Naive thymus-derived CD4-positive, alpha-beta T cell (primary cell): ENCODE measurements around the gene ACSL6. TPM values are rescaled to one million over a fixed set of nuclear protein-coding genes. Genes with fewer than 3 reads are reported as not detected.

Experiments used
- ATAC-seq: fragments of 150-1000 bp; cut with Tn5 transposase; 2 replicates; pipeline ENCODE4 v1.10.0; 2021; ENCODE audit warnings: mild to moderate bottlenecking, moderate library complexity
- CTCF ChIA-PET: fragments of 350-600 bp; sonication (Branson Sonifier 250); formaldehyde crosslinking; loops from one replicate; lab custom pipeline; 2021; ENCODE audit warnings: antibody characterized with exemption; lab: Charles Lee
- POLR2A ChIA-PET: fragments of 350-600 bp; sonication (Branson Sonifier 250); formaldehyde crosslinking; loops from one replicate; lab custom pipeline; 2021; ENCODE audit warnings: antibody characterized with exemption, inconsistent platforms; lab: Charles Lee
- DNase-seq, 9 donors: peaks; one replicate each; pipeline versions ENCODE4 v3.0.0 to v3.0.0-alpha.2; 2020 to 2022; ENCODE audit warnings: mixed read lengths in 1 of 9
- H3K27ac ChIP-seq: one replicate; pipeline ENCODE4 v1.7.0; 2013; ENCODE audit warnings: mild to moderate bottlenecking, low read depth, low read length, moderate library complexity
- H3K27me3 ChIP-seq, 2 donors: one replicate each; pipeline ENCODE4 v1.7.0; 2013; ENCODE audit warnings: low read length in 2 of 2, mild to moderate bottlenecking in 2 of 2, moderate library complexity in 2 of 2; ENCODE audit not compliant: control insufficient read depth in 2 of 2, insufficient read depth in 2 of 2
- H3K36me3 ChIP-seq, 3 experiments: 1 replicate in 2 of 3; 2 replicates in 1 of 3; pipeline ENCODE4 v1.7.0; 2013; ENCODE audit warnings: low read length in 3 of 3, mild to moderate bottlenecking in 3 of 3, moderate library complexity in 1 of 3; ENCODE audit not compliant: insufficient read depth in 3 of 3, control insufficient read depth in 2 of 3
- H3K4me1 ChIP-seq, 2 donors: one replicate each; pipeline ENCODE4 v1.7.0; 2013; ENCODE audit warnings: low read length in 2 of 2, mild to moderate bottlenecking in 2 of 2, moderate library complexity in 1 of 2; ENCODE audit not compliant: control insufficient read depth in 2 of 2, insufficient read depth in 2 of 2
- H3K4me3 ChIP-seq: 2 replicates; pipeline ENCODE4 v1.7.0; 2013; ENCODE audit warnings: mild to moderate bottlenecking, low read length
- H3K9me3 ChIP-seq, 3 experiments: 1 replicate in 2 of 3; 2 replicates in 1 of 3; pipeline ENCODE4 v1.7.0; 2013; ENCODE audit warnings: low read length in 3 of 3; ENCODE audit not compliant: control insufficient read depth in 2 of 3
- H3K27ac Mint-ChIP-seq, 9 donors: one replicate each; pipeline ENCODE4 v1.8.0; 2020 to 2022; ENCODE audit warnings: mixed read lengths in 9 of 9, mild to moderate bottlenecking in 8 of 9, moderate library complexity in 5 of 9, inconsistent platforms in 2 of 9
- H3K27me3 Mint-ChIP-seq, 5 donors: one replicate each; pipeline ENCODE4 v1.8.0; 2021 to 2022; ENCODE audit warnings: mixed read lengths in 5 of 5, mild to moderate bottlenecking in 1 of 5
- H3K36me3 Mint-ChIP-seq, 5 donors: one replicate each; pipeline ENCODE4 v1.8.0; 2020 to 2022; ENCODE audit warnings: mixed read lengths in 5 of 5, mild to moderate bottlenecking in 3 of 5, inconsistent platforms in 1 of 5
- H3K4me1 Mint-ChIP-seq, 7 donors: one replicate each; pipeline ENCODE4 v1.8.0; 2020 to 2022; ENCODE audit warnings: mixed read lengths in 7 of 7, mild to moderate bottlenecking in 3 of 7, inconsistent platforms in 1 of 7
- H3K4me3 Mint-ChIP-seq, 10 donors: one replicate each; pipeline ENCODE4 v1.8.0; 2020 to 2022; ENCODE audit warnings: mild to moderate bottlenecking in 10 of 10, mixed read lengths in 10 of 10, moderate library complexity in 6 of 10, inconsistent platforms in 2 of 10
- H3K9me3 Mint-ChIP-seq, 11 donors: one replicate each; pipeline ENCODE4 v1.8.0; 2020 to 2022; ENCODE audit warnings: mixed read lengths in 11 of 11, mild to moderate bottlenecking in 4 of 11, inconsistent platforms in 1 of 11, moderate library complexity in 1 of 11
- intact Hi-C, 2 donors: fragments of 100-400 bp; cut with micrococcal nuclease; formaldehyde crosslinking; loops; one replicate each; pipeline ENCODE4 v1.15.1; 2023
- polyA plus RNA-seq, 2 donors: library from polyadenylated mRNA; unstranded; fragments of 300-500 nt; fragmentation: Illumina TruSeq; gene quantifications; one replicate each; pipeline ENCODE4 v1.2.3, GENCODE V29; 2021
- total RNA-seq, 6 experiments: library from RNA in 5 of 6; stranded (reverse) in 5 of 6; gene quantifications; 1 replicate in 5 of 6; 2 replicates in 1 of 6; pipeline ENCODE4 v1.2.3 and lab custom pipeline; 2021 to 2026

Gene ACSL6
- total and polyA plus RNA-seq, 7 experiments from 2014 or later: 13.6 to 42.8 (median 22.2) TPM

DNA sequence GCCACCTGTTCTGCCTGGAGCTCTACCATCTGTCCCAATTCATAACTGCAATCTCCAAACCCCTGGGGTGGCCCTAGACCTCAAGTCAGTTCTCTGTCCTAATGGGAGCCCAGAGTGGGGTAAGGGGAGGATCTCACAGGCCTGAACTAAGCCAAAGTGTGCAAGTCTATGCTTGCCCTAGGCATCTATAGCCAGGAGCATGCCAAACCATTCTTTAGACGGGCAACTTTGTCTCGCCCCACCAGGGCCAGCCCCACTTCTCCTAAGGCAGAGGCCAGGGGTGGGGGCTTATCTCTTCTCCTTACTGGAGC is 3.3 kb downstream of the ACSL6 start:
- CTCF ChIA-PET: interaction anchor here (0.8 to 7.2 kb wide), 26 partner anchors 9 to 627 kb away, joined by 3 to 220 read pairs (median 4); partner anchors contain the start of gene FNIP1
- Mint-ChIP-seq H3K36me3 (peaks cover 0 to 3% (median 0%) of the 10 kb centered on the region in 5 donors), H3K27ac (peak overlapping the region in 2 of 9 donors; percentile 26 to 43), H3K27me3 (peaks cover 6 to 51% (median 19%) of the 10 kb centered on the region in 5 donors), H3K4me3 (peak overlapping the region in 1 of 10 donors; percentile 3), H3K4me1 (peaks cover 15 to 37% (median 17%) of the 10 kb centered on the region in 7 donors), H3K9me3 (peaks cover 0 to 2% (median 0%) of the 10 kb centered on the region in 11 donors)
- Histone ChIP-seq H3K9me3 (no peaks in the 10 kb centered on the region), H3K27me3 (no peaks in the 10 kb centered on the region), H3K4me3 (no peak overlapping the region), H3K27ac (no peak overlapping the region), H3K36me3 (no peaks in the 10 kb centered on the region), H3K4me1 (peaks cover 0 to 7% of the 10 kb centered on the region in 2 donors)
- no peak for DNase-seq
- ATAC-seq: no peak
- intact Hi-C loops: loop anchor here (1.0 to 10.0 kb wide), 10 partner anchors 55 to 585 kb away; partner anchors contain the start of gene FNIP1 (in 1 of the 2)
- POLR2A ChIA-PET: interaction anchor here (0.7 to 2.4 kb wide), 7 partner anchors 34 to 419 kb away, joined by 3 to 13 read pairs (median 3); no protein-coding TSS in a partner anchor

DNA sequence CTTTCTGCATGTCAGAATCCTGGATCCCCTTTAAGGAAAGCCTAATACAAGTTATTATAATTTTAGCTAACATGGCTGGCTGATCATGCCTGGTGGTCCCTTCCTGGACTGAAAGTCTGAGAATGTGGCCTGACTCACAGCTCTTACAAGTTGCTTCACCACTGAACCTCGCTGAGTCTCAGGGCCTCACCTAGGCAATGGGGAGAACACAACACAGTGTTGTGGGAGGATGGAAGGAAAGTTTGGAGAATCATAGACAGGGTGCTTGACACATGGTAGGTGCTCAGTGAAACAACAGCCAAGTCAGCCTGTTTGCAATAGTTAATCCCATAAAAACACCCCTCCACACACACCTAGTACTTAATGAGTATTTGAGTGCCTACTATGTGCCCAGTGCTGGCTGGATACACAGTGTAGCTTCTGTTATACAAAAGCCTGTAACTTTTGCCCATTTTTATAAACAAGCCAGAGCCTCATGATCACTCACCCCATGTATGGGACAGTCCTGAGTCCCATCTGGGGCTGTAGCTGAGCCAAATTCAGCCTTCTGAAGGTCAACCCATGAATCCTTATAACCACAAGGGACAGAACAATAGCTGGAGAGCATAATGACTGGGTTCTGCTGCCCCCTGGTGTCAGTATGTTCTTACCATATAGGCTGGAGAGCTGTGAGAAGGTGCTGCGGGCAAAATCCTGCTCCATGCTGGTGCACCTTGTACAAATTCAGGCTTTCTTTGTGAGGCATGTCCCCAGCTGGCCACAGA is 3.9 kb downstream of the ACSL6 start:
- Histone ChIP-seq H3K36me3 (no peaks in the 10 kb centered on the region), H3K4me3 (no peak overlapping the region), H3K9me3 (no peaks in the 10 kb centered on the region), H3K4me1 (peaks cover 3 to 7% of the 10 kb centered on the region in 2 donors), H3K27me3 (no peaks in the 10 kb centered on the region), H3K27ac (no peak overlapping the region)
- DNase-seq: peak; percentile 47 to 73 (median 64)
- ChIA-PET CTCF (interaction anchor here (0.5 to 7.2 kb wide), 36 partner anchors 8 to 1179 kb away, joined by 3 to 220 read pairs (median 4); partner anchors contain the start of gene FNIP1), POLR2A (interaction anchor here (0.7 to 2.4 kb wide), 7 partner anchors 33 to 497 kb away, joined by 3 to 13 read pairs (median 3); no protein-coding TSS in a partner anchor)
- H3K36me3 Mint-ChIP-seq: peaks cover 0 to 3% (median 0%) of the 10 kb centered on the region in 5 donors
- peaks cover 19 to 39% (median 20%) of the 10 kb centered on the region in 7 donors for H3K4me1 Mint-ChIP-seq
- ATAC-seq: peak; percentile 74
- peak overlapping the region in 1 of 10 donors; percentile 3 for H3K4me3 Mint-ChIP-seq
- H3K9me3 Mint-ChIP-seq: peaks cover 0 to 1% (median 0%) of the 10 kb centered on the region in 11 donors
- peaks cover 4 to 47% (median 18%) of the 10 kb centered on the region in 5 donors for H3K27me3 Mint-ChIP-seq
- intact Hi-C loops: loop anchor here (1.0 to 10.0 kb wide), 12 partner anchors 55 to 585 kb away; partner anchors contain the start of genes RAPGEF6 (in 2 of the 2) and FNIP1 (in 1 of the 2)
- H3K27ac Mint-ChIP-seq: peak overlapping the region in 2 of 9 donors; percentile 3 to 43

DNA sequence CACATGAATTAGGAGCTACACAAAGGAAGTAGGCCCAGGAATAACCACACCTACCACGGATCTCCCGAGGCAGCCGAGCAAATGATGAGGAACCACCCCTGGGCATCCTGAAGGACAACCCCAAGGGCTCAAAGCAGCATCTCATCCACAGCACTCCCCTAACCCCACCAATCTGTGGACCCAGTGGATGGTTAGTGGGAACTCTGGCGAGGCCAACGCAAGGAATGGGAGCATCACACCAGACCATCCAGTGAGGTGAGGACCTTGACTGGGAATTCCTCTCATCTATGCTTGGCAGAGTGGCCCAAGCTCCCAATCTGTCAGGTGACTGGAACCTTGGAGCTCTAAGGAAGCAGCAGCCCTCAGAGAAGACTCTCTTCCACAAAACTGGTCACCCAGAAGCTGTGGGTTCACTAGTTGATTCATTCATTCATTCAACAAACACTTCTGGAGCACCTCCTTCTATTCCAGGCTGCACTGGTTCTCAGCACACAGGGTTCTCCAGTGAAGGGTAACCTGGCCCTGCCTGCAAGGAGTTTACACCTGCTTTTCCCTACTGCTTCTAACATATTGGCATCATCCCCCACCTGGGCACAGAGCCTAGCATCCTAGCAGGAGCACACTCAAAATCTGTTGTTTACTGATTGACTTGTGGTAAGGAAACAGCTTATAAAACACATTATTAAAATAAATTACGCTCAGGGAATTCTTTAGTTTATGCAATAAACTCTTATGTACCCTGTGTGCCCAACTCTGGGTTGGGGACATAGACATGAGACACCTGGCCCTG is 4.9 kb downstream of the ACSL6 start:
- H3K4me1 ChIP-seq: peaks cover 14 to 17% of the 10 kb centered on the region in 2 donors
- no peaks in the 10 kb centered on the region for H3K36me3 ChIP-seq
- peaks cover 27 to 46% (median 30%) of the 10 kb centered on the region in 7 donors for H3K4me1 Mint-ChIP-seq
- peak overlapping the region in 1 of 9 donors; percentile 33 for H3K27ac Mint-ChIP-seq
- H3K27me3 Mint-ChIP-seq: peaks cover 0 to 45% (median 13%) of the 10 kb centered on the region in 5 donors
- ChIA-PET CTCF (interaction anchor here (0.6 to 7.2 kb wide), 18 partner anchors 9 to 1180 kb away, joined by 3 to 220 read pairs (median 4); no protein-coding TSS in a partner anchor), POLR2A (interaction anchor here (0.7 to 2.4 kb wide), 3 partner anchors 371 to 496 kb away, joined by 3 to 13 read pairs (median 4); no protein-coding TSS in a partner anchor)
- H3K9me3 Mint-ChIP-seq: no peaks in the 10 kb centered on the region
- no peak for DNase-seq
- H3K4me3 ChIP-seq: no peak overlapping the region
- no peaks in the 10 kb centered on the region for H3K27me3 ChIP-seq
- no peaks in the 10 kb centered on the region for H3K9me3 ChIP-seq
- intact Hi-C loops: loop anchor here (1.0 to 10.0 kb wide), 4 partner anchors 259 to 372 kb away; partner anchors contain the start of gene RAPGEF6 (in 2 of the 2)
- H3K36me3 Mint-ChIP-seq: peaks cover 0 to 3% (median 0%) of the 10 kb centered on the region in 5 donors
- no peak for ATAC-seq
- H3K4me3 Mint-ChIP-seq: no peak overlapping the region
- H3K27ac ChIP-seq: no peak overlapping the region

DNA sequence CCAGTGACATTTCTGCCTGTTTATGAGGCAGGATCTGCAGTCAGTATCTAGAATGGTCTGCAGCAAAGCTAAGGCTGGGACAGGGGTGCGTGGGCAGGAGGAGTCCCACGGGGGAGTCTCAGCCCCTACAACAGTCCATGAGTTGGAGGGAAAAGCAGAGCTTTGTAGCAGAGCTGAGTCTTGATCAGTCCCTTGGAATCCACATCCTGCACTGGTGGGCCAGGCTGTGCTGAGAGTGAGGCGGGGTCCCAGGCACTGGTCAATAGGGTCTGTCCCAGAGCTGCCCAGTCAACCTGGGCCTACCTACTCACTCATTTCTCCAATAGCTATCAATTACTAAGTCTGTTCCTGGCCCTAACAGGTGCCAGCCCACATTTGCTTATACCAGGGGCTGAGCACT is 5.9 kb downstream of the ACSL6 start:
- Mint-ChIP-seq H3K27ac (peak overlapping the region in 3 of 9 donors; percentile 27 to 70 (median 69)), H3K27me3 (peaks cover 0 to 38% (median 7%) of the 10 kb centered on the region in 5 donors), H3K36me3 (peaks cover 0 to 3% (median 0%) of the 10 kb centered on the region in 5 donors), H3K4me1 (peaks cover 31 to 49% (median 33%) of the 10 kb centered on the region in 7 donors), H3K9me3 (no peaks in the 10 kb centered on the region), H3K4me3 (no peak overlapping the region)
- Histone ChIP-seq H3K27me3 (no peaks in the 10 kb centered on the region), H3K9me3 (no peaks in the 10 kb centered on the region), H3K27ac (no peak overlapping the region), H3K4me3 (no peak overlapping the region), H3K4me1 (peaks cover 22% of the 10 kb centered on the region in 2 donors), H3K36me3 (no peaks in the 10 kb centered on the region)
- ATAC-seq (no peak), DNase-seq (no peak)
- CTCF ChIA-PET: interaction anchor here (0.6 to 7.2 kb wide), 7 partner anchors 57 to 1560 kb away, joined by 3 to 220 read pairs (median 5); no protein-coding TSS in a partner anchor
- POLR2A ChIA-PET: interaction anchor here (0.7 to 0.9 kb wide), 2 partner anchors 9 to 416 kb away, joined by 3 read pairs; no protein-coding TSS in a partner anchor
- intact Hi-C loops: loop anchor here (5.0 to 10.0 kb wide), 2 partner anchors 258 to 331 kb away; no protein-coding TSS in a partner anchor

DNA sequence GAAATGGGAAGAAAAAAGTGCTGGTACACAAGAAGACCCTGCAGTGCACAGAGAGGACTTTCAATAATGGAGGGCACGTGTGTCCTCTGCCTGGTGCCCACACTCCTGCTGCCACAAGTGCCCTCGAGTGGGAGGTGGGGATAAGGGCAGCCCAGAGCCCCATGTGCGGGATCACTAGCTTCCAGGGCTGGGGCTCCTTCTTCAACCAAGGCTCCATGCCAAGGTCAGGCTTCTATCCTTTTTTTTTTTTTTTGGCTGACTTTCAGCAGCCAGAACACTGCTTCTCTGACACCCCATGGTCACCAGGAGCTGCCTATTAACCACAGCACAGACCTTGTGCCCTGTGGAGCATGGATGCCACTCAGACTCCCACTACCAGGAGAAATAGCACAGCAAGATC is 7.5 kb downstream of the ACSL6 start:
- Histone ChIP-seq H3K27me3 (no peaks in the 10 kb centered on the region), H3K4me1 (peaks cover 35 to 38% of the 10 kb centered on the region in 2 donors), H3K36me3 (no peaks in the 10 kb centered on the region), H3K27ac (no peak overlapping the region), H3K4me3 (no peak overlapping the region), H3K9me3 (no peaks in the 10 kb centered on the region)
- DNase-seq: no peak
- peaks cover 0 to 2% (median 0%) of the 10 kb centered on the region in 5 donors for H3K36me3 Mint-ChIP-seq
- no peaks in the 10 kb centered on the region for H3K9me3 Mint-ChIP-seq
- H3K27ac Mint-ChIP-seq: peak overlapping the region in 1 of 9 donors; percentile 25
- no peak overlapping the region for H3K4me3 Mint-ChIP-seq
- CTCF ChIA-PET: no interaction called here
- POLR2A ChIA-PET: no interaction called here
- peaks cover 0 to 23% (median 0%) of the 10 kb centered on the region in 5 donors for H3K27me3 Mint-ChIP-seq
- peaks cover 39 to 53% (median 44%) of the 10 kb centered on the region in 7 donors for H3K4me1 Mint-ChIP-seq
- ATAC-seq: no peak
- intact Hi-C loops: loop anchor here (5.0 to 10.0 kb wide), 2 partner anchors 207 to 329 kb away; partner anchors contain the start of gene FNIP1 (in 1 of the 2)
